Measurements from ENCODE around the gene MEIOB. TPM values are rescaled to one million over a fixed set of nuclear protein-coding genes. Genes with fewer than 3 reads are reported as not detected.

MEIOB gene
- total RNA-seq, 2 experiments from 2014 or later, result not detected

- Mint-ChIP-seq H3K27ac (no peak overlapping the region), H3K27me3 (peaks cover 52% of the 10 kb centered on the region), H3K9me3 (no peaks in the 10 kb centered on the region), H3K4me1 (ENCODE audit: low read depth) (no peaks in the 10 kb centered on the region), H3K36me3 (ENCODE audit: low read depth) (no peaks in the 10 kb centered on the region), H3K4me3 (no peak overlapping the region)
- Histone ChIP-seq H3K4me1 (ENCODE audit: insufficient read depth, low read length) (peaks cover 5% of the 10 kb centered on the region), H3K9me3 (ENCODE audit: control insufficient read depth in 1 of 2, insufficient read depth in 1 of 2, low read length in 2 of 2) (peaks cover 0 to 30% of the 10 kb centered on the region in 2 experiments), H3K27me3 (ENCODE audit: control insufficient read depth in 1 of 2, insufficient read depth in 2 of 2, low read length in 2 of 2) (peaks cover 36 to 65% of the 10 kb centered on the region in 2 experiments), H3K27ac (ENCODE audit: low read depth in 1 of 2, low read length in 2 of 2) (no peak overlapping the region), H3K4me3 (ENCODE audit: low read length) (no peak overlapping the region), H3K36me3 (ENCODE audit: insufficient read depth, low read length) (no peaks in the 10 kb centered on the region)
- ChIA-PET POLR2A (interaction anchor here (0.7 kb wide), 1 partner anchor 12 kb away, joined by 3 read pairs; no protein-coding TSS in a partner anchor), CTCF (no interaction called here)
- intact Hi-C loops (cut with DNase I, micrococcal nuclease), result no loop called here
- ATAC-seq (ENCODE audit: poor library complexity), result no peak
- no peak for DNase-seq
- no peak for TF ChIP-seq CTCF (IDR thresholded peaks at IDR 0.05)
Observed at GRCh38 chr16:1917056-1917664, 45.2 kb upstream of the MEIOB start.

- H3K27ac Mint-ChIP-seq, result no peak overlapping the region
- H3K36me3 Mint-ChIP-seq (ENCODE audit: low read depth), result no peaks in the 10 kb centered on the region
- Histone ChIP-seq H3K36me3 (ENCODE audit: insufficient read depth, low read length) (no peaks in the 10 kb centered on the region), H3K9me3 (ENCODE audit: control insufficient read depth in 1 of 2, insufficient read depth in 1 of 2, low read length in 2 of 2) (peaks cover 0 to 30% of the 10 kb centered on the region in 2 experiments), H3K4me1 (ENCODE audit: insufficient read depth, low read length) (peaks cover 5% of the 10 kb centered on the region), H3K27ac (ENCODE audit: low read depth in 1 of 2, low read length in 2 of 2) (no peak overlapping the region), H3K4me3 (ENCODE audit: low read length) (no peak overlapping the region), H3K27me3 (ENCODE audit: control insufficient read depth in 1 of 2, insufficient read depth in 2 of 2, low read length in 2 of 2) (peaks cover 36 to 63% of the 10 kb centered on the region in 2 experiments)
- H3K4me1 Mint-ChIP-seq (ENCODE audit: low read depth), result no peaks in the 10 kb centered on the region
- intact Hi-C loops (cut with DNase I, micrococcal nuclease), result no loop called here
- no peak for TF ChIP-seq CTCF (IDR thresholded peaks at IDR 0.05)
- POLR2A ChIA-PET, result interaction anchor here (0.7 kb wide), 1 partner anchor 12 kb away, joined by 3 read pairs; no protein-coding TSS in a partner anchor
- no peak overlapping the region for H3K4me3 Mint-ChIP-seq
- DNase-seq (no peak), ATAC-seq (ENCODE audit: poor library complexity) (no peak)
- peaks cover 48% of the 10 kb centered on the region for H3K27me3 Mint-ChIP-seq
- no peaks in the 10 kb centered on the region for H3K9me3 Mint-ChIP-seq
- CTCF ChIA-PET, result no interaction called here
Observed at GRCh38 chr16:1916640-1916990, 44.7 kb upstream of the MEIOB start.

GRCh38 chr16:1915732-1916639, 44.0 kb upstream of the MEIOB start:
- Histone ChIP-seq H3K9me3 (ENCODE audit: control insufficient read depth in 1 of 2, insufficient read depth in 1 of 2, low read length in 2 of 2) (peaks cover 0 to 30% of the 10 kb centered on the region in 2 experiments), H3K4me1 (ENCODE audit: insufficient read depth, low read length) (peaks cover 5% of the 10 kb centered on the region), H3K27me3 (ENCODE audit: control insufficient read depth in 1 of 2, insufficient read depth in 2 of 2, low read length in 2 of 2) (peaks cover 30 to 58% of the 10 kb centered on the region in 2 experiments), H3K4me3 (ENCODE audit: low read length) (no peak overlapping the region), H3K27ac (ENCODE audit: low read depth in 1 of 2, low read length in 2 of 2) (no peak overlapping the region), H3K36me3 (ENCODE audit: insufficient read depth, low read length) (no peaks in the 10 kb centered on the region)
- no peak for TF ChIP-seq CTCF (IDR thresholded peaks at IDR 0.05)
- ATAC-seq (ENCODE audit: poor library complexity) (no peak), DNase-seq (no peak)
- no peaks in the 10 kb centered on the region for H3K4me1 Mint-ChIP-seq (ENCODE audit: low read depth)
- CTCF ChIA-PET, result no interaction called here
- no peak overlapping the region for H3K4me3 Mint-ChIP-seq
- H3K27me3 Mint-ChIP-seq, result peaks cover 42% of the 10 kb centered on the region
- H3K27ac Mint-ChIP-seq, result no peak overlapping the region
- H3K36me3 Mint-ChIP-seq (ENCODE audit: low read depth), result no peaks in the 10 kb centered on the region
- H3K9me3 Mint-ChIP-seq, result no peaks in the 10 kb centered on the region
- intact Hi-C loops (cut with DNase I, micrococcal nuclease), result no loop called here
- POLR2A ChIA-PET, result interaction anchor here (0.7 kb wide), 1 partner anchor 13 kb away, joined by 3 read pairs; no protein-coding TSS in a partner anchor

Data from CD4-positive, alpha-beta T cell (primary cell).